ENCODE measurements around the gene STK17B. TPM values are rescaled to one million over a fixed set of nuclear protein-coding genes. Genes with fewer than 3 reads are reported as not detected.

Gene STK17B
- total RNA-seq, 1 donor from 2014 or later = 7.9 TPM

DNA sequence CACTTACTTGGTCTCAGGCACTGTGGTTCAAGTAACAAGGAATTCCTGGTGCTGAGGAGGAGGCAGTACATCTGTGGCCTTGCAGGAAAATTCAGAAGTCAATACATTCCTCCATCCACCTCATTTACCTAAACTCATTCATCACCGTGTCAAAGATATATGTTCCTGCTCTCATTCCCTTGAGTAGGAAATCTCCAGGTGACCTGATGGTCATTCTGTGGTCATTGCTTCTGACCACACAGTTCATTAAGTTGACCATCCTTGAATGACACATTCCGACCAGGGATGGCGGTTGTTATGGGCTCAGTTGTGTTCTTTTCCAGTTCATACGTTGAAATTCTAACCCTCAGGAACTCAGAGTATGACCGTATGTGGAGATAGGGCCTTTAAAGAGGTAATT lies 2.1 kb upstream of the STK17B start:
- H3K27me3 Mint-ChIP-seq (ENCODE audit: unreplicated experiment) = peaks cover 1% of the 10 kb centered on the region
- H3K9me3 Mint-ChIP-seq (ENCODE audit: unreplicated experiment) = no peaks in the 10 kb centered on the region
- DNase-seq (ENCODE audit: low spot score) = no peak
- H3K4me1 Mint-ChIP-seq (ENCODE audit: unreplicated experiment) = peaks cover 15% of the 10 kb centered on the region
- no peak overlapping the region for H3K27ac Mint-ChIP-seq (ENCODE audit: unreplicated experiment)
- H3K36me3 Mint-ChIP-seq (ENCODE audit: low read depth, unreplicated experiment) = peaks cover 9% of the 10 kb centered on the region
- TF ChIP-seq CTCF (IDR thresholded peaks at IDR 0.05; ENCODE audit: unreplicated experiment) = no peak
- no peak overlapping the region for H3K4me3 Mint-ChIP-seq (ENCODE audit: unreplicated experiment)

DNA sequence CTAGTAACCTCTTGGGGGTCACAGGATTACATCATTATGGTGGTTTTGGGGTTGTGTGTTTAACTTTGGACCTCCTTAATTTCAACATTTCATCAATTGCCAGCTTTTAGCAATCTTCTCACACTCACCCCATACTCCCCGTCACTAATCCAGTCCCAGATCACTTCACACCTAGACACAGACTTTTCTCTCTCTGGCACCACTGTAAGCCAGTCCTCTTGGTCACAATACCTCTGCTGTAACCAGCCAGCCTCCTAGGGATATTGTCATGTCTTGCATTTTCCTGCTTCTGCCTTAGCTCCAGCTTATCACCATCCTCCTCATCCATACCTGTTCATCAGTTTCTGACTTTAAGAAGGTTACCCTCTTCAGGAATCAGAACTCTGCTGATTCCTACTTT lies 1.6 kb upstream of the STK17B start:
- no peak for DNase-seq (ENCODE audit: low spot score)
- Mint-ChIP-seq H3K27me3 (ENCODE audit: unreplicated experiment) (peaks cover 1% of the 10 kb centered on the region), H3K36me3 (ENCODE audit: low read depth, unreplicated experiment) (peaks cover 9% of the 10 kb centered on the region), H3K4me3 (ENCODE audit: unreplicated experiment) (no peak overlapping the region), H3K27ac (ENCODE audit: unreplicated experiment) (no peak overlapping the region), H3K4me1 (ENCODE audit: unreplicated experiment) (peaks cover 17% of the 10 kb centered on the region), H3K9me3 (ENCODE audit: unreplicated experiment) (no peaks in the 10 kb centered on the region)
- TF ChIP-seq CTCF (IDR thresholded peaks at IDR 0.05; ENCODE audit: unreplicated experiment) = no peak

- Mint-ChIP-seq H3K27ac (ENCODE audit: unreplicated experiment) (no peak overlapping the region), H3K36me3 (ENCODE audit: low read depth, unreplicated experiment) (peaks cover 9% of the 10 kb centered on the region), H3K4me3 (ENCODE audit: unreplicated experiment) (peak overlapping the region; percentile 79), H3K4me1 (ENCODE audit: unreplicated experiment) (peaks cover 24% of the 10 kb centered on the region), H3K27me3 (ENCODE audit: unreplicated experiment) (peaks cover 1% of the 10 kb centered on the region), H3K9me3 (ENCODE audit: unreplicated experiment) (no peaks in the 10 kb centered on the region)
- TF ChIP-seq CTCF (IDR thresholded peaks at IDR 0.05; ENCODE audit: unreplicated experiment) = no peak
- no peak for DNase-seq (ENCODE audit: low spot score)
These were observed 568 bp upstream of the STK17B start for GRCh38 chr2:196171946-196172345.

DNA sequence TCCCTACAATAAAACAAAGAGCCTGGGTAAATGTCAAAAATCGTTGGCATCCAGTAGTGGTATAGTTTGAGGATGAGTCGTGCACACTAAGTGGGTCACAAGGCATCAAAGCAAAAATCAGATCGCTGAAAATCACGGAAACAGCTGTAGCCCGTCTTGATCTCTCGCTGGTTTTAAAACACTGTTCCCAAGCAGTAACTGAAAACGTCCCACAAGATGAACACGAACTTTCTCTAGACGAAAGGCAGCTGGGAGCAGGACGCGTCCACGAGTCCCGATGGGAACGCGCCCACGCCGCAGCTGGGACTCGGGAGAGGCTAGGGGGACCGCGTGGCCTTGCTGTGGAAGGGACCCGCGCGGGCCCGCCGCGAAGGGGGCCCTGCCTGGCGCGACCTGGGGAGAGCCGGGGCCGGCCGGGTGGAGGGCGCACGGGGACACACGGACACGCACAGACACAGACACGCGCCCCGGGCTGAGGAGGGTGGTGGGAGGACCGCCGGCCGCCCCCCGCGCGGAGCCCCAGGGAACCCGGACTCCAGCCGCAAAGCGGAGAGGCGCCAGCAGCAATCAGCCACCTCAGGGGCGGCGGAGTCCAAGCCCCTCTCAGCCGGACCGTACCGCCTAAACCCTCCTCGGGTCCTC lies 651 bp downstream of the STK17B start:
- peak; percentile 19 for DNase-seq (ENCODE audit: low spot score)

More for the DNA sequence above, 651 bp downstream of the STK17B start:
- Mint-ChIP-seq H3K4me3 (ENCODE audit: unreplicated experiment) (peak overlapping the region; percentile 94), H3K27ac (ENCODE audit: unreplicated experiment) (peak overlapping the region; percentile 62), H3K9me3 (ENCODE audit: unreplicated experiment) (no peaks in the 10 kb centered on the region), H3K36me3 (ENCODE audit: low read depth, unreplicated experiment) (peaks cover 9% of the 10 kb centered on the region), H3K27me3 (ENCODE audit: unreplicated experiment) (peaks cover 1% of the 10 kb centered on the region), H3K4me1 (ENCODE audit: unreplicated experiment) (peaks cover 29% of the 10 kb centered on the region)
- no peak for TF ChIP-seq CTCF (IDR thresholded peaks at IDR 0.05; ENCODE audit: unreplicated experiment)

Measured in endothelial cell (in vitro differentiated cells).